H54 (cell line): ENCODE data around the gene ATP8A2.
"Not testable (repeated sequence)": the region's sequence is repeated elsewhere in the genome, so short reads cannot be mapped to it uniquely, and the experiment has no call there.

Experiments
- DNase-seq: peaks from one replicate; pipeline ENCODE4 v3.0.0; 2011; ENCODE audit warnings: low spot score, mixed read lengths; ENCODE audit not compliant: insufficient read length
- FAIRE-seq: peaks from 3 replicates; lab custom pipeline; 2011; peaks lifted over from hg19 to GRCh38; lab: Jason Lieb, UNC
- POLR2A ChIP-seq: IDR thresholded peaks from 2 replicates; pipeline ENCODE4 v1.6.1; 2011; ENCODE audit warnings: low read depth, mild to moderate bottlenecking, low read length

The ATP8A2 gene

DNA sequence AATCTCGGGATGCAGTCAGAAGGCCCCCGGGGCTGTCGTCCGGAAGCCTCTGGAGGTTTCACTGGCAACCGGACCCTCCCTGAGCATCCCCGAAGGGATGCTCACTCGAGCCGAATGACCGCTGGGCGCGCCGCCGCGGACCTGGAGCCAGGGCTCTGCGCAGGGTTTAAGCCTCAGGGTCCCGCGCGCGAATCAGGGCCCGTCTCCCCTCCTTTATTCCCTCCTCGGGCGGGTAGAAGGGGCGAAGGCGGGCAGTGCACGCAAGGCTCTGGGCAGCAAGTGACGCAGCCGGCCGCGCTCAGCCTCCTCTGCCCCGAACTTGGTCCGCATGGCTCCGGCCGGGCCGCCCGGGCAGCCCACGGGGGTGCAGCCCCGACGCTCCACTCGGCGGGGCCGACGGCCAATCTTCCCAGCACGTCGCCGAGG, 679.5 kb downstream of the ATP8A2 start:
- no peak for FAIRE-seq

DNA sequence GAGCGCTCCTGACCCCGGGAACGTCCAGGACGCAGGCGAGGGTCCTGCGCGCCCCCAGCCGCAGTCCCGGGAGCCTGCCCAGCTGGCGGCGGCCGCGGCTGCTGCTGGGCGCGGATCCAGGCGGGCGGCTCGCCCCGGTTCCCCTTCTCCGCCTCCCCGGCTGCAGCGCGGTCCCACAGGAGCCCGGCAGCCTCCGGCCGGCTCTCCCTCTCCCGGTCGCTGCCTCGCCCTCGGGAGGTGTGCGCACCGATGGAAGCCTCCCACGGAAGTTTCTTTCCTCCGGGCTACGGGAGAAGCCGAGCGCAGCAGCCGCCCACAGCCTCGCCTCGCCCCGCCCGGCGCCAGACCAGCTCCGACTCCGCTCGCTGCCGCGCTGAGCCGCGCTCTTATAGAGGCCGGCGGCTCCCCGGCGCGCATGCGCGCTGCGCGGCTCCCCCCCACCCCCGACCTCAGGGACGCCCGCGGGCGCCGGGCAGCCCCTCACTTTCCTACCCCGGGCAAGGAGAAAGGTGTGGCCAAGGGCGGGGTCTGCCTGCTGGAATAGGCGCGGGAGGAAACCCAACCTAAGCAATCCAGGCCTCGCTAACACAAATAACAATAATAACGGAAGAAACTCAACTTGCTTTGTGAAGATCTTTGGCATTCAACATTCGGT, 680.0 kb downstream of the ATP8A2 start, which contains the start of gene SHISA2:
SHISA2 (minus strand) TSS at position 360 of the 655 bp plus-strand sequence. CDS start 1,041 bp downstream, outside the sequence.
- FAIRE-seq: no peak
- TF ChIP-seq POLR2A: no peak
- no peak for DNase-seq

More for the DNA sequence above, 679.5 kb downstream of the ATP8A2 start:
- no peak for TF ChIP-seq POLR2A
- DNase-seq: no peak

DNA sequence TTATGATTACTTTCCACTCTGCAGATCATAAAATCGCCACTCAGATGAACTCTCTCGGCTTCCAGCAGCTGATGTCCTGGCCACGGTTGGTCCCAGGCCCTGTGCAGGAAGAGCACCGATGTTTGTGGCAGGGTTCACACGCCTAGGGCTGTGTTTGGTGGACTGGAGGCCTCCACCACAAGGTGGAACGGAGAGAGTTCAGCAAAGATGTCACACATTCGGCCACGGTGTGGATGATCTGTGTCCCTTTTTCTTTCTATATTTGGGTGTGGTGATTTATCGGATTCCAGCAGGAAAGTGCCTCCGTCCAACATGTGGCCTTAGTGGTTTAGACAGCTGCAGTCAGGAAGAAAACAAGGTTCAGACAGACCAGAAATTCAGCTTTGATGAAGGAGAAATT, 680.6 kb downstream of the ATP8A2 start:
- DNase-seq: no peak

DNA sequence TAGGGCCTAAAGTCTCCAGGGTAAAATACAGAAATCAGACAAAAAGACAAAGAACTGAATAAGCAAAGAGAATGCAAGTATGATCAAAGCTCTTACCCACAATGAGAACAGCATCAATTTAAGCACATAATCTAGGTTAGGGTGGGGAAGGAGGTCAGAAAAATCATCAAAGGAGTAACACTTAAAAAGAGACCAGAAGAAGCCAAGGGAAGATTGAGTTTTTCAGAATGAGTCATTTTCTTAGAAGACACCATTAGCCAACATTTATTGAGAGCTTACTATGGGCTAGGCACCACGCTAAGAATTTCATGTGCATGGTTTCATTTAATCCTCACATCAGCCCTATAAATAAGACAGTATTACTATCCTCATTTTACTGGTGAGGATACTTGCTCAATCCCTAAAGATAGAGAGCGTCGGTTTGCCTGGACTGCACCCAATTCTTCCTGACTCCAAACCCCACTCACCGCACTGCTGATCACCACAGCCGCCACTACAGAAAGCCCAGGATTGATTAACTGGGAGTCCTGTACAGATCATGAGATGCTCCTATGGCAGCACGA, 681.7 kb downstream of the ATP8A2 start:
- FAIRE-seq: no peak
- no peak for DNase-seq
- no peak for TF ChIP-seq POLR2A

More for the DNA sequence above, 680.6 kb downstream of the ATP8A2 start:
- no peak for FAIRE-seq
- no peak for TF ChIP-seq POLR2A

DNA sequence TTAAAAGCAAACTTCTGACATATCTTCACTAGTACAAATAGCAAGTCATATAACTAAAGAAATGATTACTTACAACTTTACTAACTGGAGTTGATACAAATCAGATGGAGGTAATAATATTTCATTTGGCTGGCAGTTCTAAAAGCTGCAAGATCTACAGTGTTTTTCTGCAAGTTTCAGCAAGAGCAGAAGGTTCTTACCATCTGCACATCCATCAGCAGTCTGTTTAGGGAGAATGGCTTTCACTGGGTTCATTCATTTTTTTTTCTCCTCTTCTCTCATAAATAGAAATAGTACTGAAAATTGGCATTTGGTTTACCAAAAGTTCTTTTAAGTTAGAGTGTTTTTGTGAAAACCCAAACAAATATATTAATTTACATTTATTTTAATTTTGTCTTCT, 683.1 kb downstream of the ATP8A2 start:
- DNase-seq (no peak), FAIRE-seq (no peak)
- TF ChIP-seq POLR2A: no peak

DNA sequence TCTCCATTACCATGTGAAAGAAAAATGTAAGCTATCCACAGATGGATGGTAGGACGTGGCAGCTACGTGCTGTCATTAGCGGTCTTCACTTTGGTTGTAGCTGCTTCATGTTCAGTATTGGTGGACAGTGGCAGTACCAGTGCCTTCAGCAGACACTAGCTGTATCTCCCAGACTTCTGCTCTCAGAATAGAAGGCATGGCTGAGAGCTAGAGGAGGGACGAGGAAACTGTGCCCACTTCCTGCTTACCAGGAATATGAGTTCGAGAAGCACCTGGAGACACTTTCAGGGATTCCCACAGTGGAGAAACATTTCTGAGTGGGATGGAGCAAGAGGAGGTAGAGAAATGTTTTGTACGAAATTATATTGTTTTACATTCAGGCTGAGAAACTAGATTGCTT, 686.9 kb downstream of the ATP8A2 start:
- FAIRE-seq: no peak
- no peak for TF ChIP-seq POLR2A
- DNase-seq: no peak

DNA sequence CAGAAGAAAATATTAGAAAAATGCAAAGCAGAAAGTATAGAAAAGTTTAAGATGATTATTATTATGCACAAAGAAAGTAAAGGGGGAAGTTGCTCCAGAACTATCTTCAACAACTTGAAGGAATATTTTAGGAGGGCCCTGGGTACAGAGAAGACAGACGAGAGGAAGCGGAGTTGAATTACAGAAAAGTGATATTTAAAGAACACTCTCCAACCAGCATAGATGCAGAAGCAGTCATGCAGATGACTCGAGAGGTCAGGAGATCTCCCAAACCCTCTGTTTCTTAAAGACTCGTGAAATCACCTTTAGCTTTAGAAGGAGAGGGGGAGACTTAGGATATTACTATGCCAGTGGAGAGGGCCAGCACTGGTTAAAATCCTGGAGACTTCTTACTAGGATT, 688.6 kb downstream of the ATP8A2 start:
- TF ChIP-seq POLR2A: no peak
- DNase-seq (no peak), FAIRE-seq (no peak)

DNA sequence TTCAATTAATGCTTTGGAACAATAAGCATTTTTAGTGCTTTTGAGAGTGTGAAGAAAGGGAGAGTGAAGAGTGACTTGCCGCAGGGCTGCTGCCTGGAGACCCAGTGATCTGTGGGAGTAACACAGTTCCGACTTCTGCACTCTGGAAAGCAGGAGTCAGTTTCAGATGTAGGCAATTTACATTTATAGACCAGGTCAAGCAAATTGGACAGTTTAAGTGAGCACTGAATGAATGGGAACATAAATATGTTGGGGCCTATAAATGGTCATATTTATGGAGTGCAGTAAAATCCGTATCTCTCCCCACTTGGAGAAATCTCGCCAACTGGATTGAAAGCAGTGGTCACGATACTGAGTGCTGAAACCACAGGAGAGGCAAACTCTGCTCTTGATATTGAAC, 689.5 kb downstream of the ATP8A2 start:
- FAIRE-seq: no peak
- TF ChIP-seq POLR2A: no peak
- no peak for DNase-seq

DNA sequence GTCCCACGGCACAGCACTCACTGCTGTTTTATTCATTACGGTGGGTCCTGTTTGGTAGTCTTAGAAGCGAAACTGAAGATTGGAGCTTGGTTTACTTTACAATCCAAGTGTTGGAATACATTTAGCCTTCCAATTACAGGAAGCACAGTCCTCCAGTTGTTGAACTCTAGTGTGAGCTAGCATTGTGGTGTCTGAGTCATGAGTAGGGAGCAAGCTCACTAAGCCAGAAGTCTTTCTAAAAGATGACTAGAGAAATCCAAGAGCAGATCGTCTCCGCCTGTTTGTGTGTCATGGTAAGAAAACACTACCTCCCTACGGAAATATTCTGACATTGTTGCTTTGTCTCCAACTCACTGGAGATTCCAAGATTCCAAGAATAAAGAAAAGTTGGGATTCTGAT, 690.2 kb downstream of the ATP8A2 start:
- no peak for TF ChIP-seq POLR2A
- DNase-seq: no peak
- FAIRE-seq: no peak

DNA sequence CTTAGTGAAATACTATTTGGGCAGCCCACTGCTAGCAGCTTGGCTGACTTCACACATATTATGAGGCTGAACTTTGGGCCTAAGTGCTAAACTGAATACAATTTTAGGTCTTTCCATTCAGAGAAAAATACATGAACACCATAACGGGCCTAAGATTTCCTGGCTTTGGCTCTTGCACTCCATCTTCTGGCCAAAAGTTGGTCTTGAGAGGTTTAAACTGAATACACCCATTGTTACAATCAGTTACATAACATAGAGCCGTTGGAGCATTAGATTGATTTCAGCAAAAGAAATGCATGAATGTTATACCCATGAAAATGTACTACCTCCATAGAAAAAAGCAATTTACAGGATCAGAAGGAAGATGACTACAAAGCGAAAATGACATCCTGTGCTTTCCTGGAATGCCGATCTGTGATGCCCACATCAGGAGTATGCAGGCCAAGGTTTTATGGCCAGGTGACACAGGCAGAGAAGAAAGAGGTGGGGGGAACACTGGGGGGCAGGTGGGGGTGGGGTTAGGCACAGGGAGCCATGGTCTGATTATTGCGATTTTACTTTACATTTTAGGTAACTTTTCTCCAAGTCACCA, 691.2 kb downstream of the ATP8A2 start:
- no peak for TF ChIP-seq POLR2A
- no peak for FAIRE-seq
- no peak for DNase-seq

DNA sequence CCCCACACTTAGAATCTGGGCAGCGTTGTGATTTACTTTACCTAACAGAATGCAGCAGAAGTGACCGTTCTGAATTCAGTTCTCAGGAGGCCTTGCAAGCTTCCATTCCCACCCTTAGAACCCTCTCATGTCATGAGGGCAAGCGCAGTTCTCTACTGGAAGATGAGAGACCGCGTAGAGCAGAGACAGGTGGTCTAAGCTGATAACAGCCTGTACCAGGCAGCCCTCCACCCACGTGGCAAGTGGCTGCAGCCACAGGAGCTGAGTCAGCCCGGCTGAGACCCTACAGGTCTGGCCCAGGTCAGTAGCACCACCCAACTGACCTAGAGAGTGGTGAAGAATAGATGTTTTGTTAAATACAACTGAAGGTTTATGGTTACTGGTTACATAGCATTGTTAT, 694.7 kb downstream of the ATP8A2 start:
- DNase-seq, FAIRE-seq: not testable (repeated sequence)

DNA sequence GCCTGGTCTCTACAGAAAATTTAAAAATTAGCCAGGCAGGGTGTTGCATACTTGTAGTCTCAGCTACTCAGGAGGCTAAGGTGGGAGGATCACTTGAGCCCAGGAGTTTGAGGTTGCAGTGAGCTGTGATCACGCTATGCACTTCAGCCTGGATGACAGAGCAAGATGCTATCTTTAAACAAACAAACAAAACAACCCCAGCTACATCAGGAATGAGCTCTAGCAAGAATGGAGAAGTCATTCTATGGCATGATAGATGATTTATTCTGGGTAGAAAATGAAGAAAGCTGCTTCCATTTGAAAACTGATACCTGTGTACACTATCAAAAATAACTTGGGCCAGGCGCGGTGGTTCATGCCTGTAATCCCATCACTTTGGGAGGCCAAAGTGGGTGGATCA, 695.8 kb downstream of the ATP8A2 start:
- DNase-seq (no peak), FAIRE-seq (no peak)
- TF ChIP-seq POLR2A: no peak

DNA sequence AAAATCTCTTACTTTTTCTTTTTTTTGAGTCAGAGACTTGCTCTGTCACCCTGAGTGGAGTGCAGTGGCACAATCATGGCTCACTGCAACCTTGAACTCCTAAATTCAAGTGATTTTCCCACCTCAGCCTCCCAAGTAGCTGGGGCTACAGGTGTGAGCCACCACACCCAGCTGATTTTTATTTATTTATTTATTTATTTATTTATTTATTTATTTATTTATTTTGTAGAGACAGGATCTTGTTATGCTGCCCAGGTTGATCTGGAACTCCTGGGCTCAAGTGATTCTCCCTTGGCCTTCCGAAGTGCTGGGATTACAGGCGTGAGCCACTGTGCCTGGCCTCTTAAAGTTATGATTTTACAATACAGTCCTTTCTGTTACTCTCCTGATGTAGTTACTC, 696.6 kb downstream of the ATP8A2 start:
- not testable (repeated sequence) for DNase-seq, FAIRE-seq

DNA sequence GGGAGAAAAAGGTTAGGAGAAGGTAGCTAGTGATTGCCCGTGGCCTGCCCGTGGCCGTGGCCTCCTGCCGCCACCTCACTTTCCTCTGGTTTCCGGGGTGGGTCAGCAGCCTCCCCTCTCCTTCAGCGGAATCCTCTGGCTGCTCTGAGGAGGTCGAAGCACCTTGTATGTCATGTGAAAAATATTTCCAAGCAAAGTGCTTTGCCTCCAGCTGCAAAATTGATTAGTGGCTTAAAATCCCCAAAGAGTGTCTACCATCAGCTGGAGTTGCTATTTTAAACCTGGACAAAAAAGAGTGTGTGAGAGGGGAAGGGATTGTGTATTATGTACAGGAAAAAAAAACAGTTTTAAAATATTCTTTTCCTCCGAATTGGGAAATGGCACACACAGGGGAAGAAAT, 697.9 kb downstream of the ATP8A2 start:
- DNase-seq, FAIRE-seq: not testable (repeated sequence)

DNA sequence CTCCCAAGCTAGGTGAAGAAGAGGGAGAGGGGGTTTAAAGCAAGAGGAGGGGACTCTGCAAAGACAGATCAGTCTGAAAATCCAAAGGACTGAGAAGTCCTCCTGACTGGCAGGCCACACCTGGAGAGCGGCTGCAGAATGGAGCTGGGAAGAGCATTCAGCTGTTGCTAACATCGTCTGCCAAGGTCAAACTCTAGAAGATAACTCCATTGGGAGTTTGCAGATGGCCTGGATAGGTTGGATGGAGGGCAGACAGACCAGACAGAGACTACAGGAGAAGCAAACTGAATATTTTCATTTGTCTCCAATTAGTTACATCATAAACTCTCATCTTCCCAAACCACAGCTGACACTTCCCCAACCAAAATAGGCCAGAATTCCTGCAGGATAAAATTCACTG, 699.9 kb downstream of the ATP8A2 start:
- no peak for TF ChIP-seq POLR2A
- no peak for FAIRE-seq
- DNase-seq: no peak

DNA sequence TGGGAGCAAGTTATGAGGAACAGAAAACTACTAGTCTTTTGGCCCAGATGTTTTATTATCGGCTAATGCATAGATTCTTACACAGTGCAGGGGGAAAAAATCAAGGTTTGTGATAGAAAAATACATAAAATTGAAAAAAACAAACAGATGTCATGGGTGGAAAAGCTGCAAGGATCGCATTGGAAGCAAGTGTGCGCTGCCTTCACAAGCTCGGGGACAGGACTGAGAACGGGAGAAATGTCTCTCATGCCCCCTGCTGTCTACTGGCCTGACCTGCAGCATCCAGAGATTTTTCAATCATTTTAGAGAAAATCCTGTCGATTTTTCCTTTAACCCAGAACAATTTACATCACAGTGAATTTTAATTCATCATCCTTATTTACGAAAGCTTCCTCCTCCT, 700.6 kb downstream of the ATP8A2 start:
- not testable (repeated sequence) for DNase-seq
- FAIRE-seq: peak; percentile 92
